ENCODE data around the gene LRRC57. TPM values are rescaled to one million over a fixed set of nuclear protein-coding genes. Genes with fewer than 3 reads are reported as not detected.

The LRRC57 gene
- total and polyA plus RNA-seq, 2 of the 13 experiments (the other 11 are each of a cell fraction or from before 2014, with no cell fraction given), result 5.8 to 14.8 TPM

GRCh38 chr15:42581272-42581730 is 32.7 kb upstream of the LRRC57 start (continued):
- TF ChIP-seq ZNF800 (CRISPR knock-in tag; IDR thresholded peaks at IDR 0.05), result no peak; the same call in 1 of the 2 replicates
- TF ChIP-seq ZNF777 (CRISPR knock-in tag; IDR thresholded peaks at IDR 0.05), result no peak
- TF ChIP-seq ZMYM4 (CRISPR knock-in tag; IDR thresholded peaks at IDR 0.05), result no peak
- TF ChIP-seq RFX1 (IDR thresholded peaks at IDR 0.05), result no peak
- no peak for TF ChIP-seq ZNF224 (CRISPR knock-in tag; IDR thresholded peaks at IDR 0.05)
- no peak for TF ChIP-seq SKIL (CRISPR knock-in tag; IDR thresholded peaks at IDR 0.05; ENCODE audit: borderline replicate concordance)
- no peak for TF ChIP-seq HDAC2 (CRISPR knock-in tag; IDR thresholded peaks at IDR 0.05)
- TF ChIP-seq KLF9 (CRISPR knock-in tag; IDR thresholded peaks at IDR 0.05; ENCODE audit: low read depth), result no peak
- no peak for TF ChIP-seq ZBTB44 (CRISPR knock-in tag; IDR thresholded peaks at IDR 0.05)
- TF ChIP-seq KDM2A (CRISPR knock-in tag; IDR thresholded peaks at IDR 0.05; ENCODE audit: borderline replicate concordance, low read depth), result no peak; the same call in 1 of the 2 replicates
- no peak for TF ChIP-seq CEBPZ (IDR thresholded peaks at IDR 0.05; ENCODE audit: low read length)
- no peak for TF ChIP-seq ZHX2 (IDR thresholded peaks at IDR 0.05; ENCODE audit: low read depth)
- TF ChIP-seq ZHX2 (CRISPR knock-in tag; IDR thresholded peaks at IDR 0.05; ENCODE audit: borderline replicate concordance), result no peak

Data from HepG2 (cell line).